Measurements from ENCODE around the gene SKI. TPM values are rescaled to one million over a fixed set of nuclear protein-coding genes. Genes with fewer than 3 reads are reported as not detected.
A peak's percentile ranks its signal among the peaks of the same experiment; 100 is the strongest.

The SKI gene
- total and polyA plus RNA-seq, 2 of the 8 experiments (the other 6 are each of a cell fraction or from before 2014, with no cell fraction given), result 8.3 to 87.6 TPM

DNA sequence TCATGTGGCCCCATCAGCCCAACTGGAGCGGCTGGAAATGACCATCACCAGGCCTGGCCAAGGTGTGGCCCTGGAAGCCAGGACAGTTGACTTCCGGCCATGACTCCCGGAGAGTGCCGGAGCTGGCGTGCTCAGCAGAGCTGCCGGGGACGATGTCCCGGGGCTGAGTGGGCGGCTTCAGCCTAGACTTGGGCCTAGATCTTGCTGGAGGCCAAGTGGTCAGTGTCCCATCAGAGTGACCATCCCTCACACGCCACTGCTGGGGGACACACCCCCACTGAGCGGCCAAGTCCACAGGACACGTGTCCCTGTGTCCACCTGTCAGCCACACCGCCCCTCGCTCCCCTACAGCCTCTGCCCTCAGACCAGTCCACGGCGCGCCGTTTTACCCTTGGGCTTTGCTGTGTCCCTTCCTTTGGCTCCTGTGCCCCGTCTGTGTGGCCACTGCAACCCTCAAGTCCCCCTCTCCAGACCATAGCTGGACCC is 37.6 kb upstream of the SKI start:
- H2AK5ac ChIP-seq (ENCODE audit: low read depth, low read length), result peak overlapping the region; percentile 75; the same call in 1 of the 2 replicates
- H2BK20ac ChIP-seq (ENCODE audit: low read length), result no peak overlapping the region
- DNase-seq (ENCODE audit: low read depth in 1 of 2, low spot score in 2 of 2) (no peak), FAIRE-seq (no peak)
- POLR2A ChIA-PET (ENCODE audit: partially characterized antibody), result interaction anchor here (0.9 to 2.3 kb wide), 4 partner anchors 9 to 191 kb away, joined by 3 to 7 read pairs (median 5); no protein-coding TSS in a partner anchor
- H3K4me2 ChIP-seq (ENCODE audit: insufficient read depth in 1 of 2, low read depth in 2 of 2, low read length in 2 of 2), result no peak overlapping the region; a peak in 1 of 4 replicates
- peaks cover 2% of the 10 kb centered on the region; the same call in 1 of the 2 replicates for H3K79me1 ChIP-seq (ENCODE audit: low read depth, low read length)
- H2AFZ ChIP-seq (ENCODE audit: low read length), result no peak overlapping the region
- peaks cover 4% of the 10 kb centered on the region; the same call in 1 of the 2 replicates for H3K23me2 ChIP-seq (ENCODE audit: low read depth, low read length)
- 98% methylated on average over 17 of the region's 19 CpGs; no CpG with 5 or more reads in 1 of the 2 experiments for WGBS, 2 experiments (ENCODE audit: extremely low coverage in 1 of 2, insufficient coverage in 1 of 2, insufficient read length in 1 of 2, insufficient replicate concordance in 2 of 2, low coverage in 1 of 2, low lambda C conversion rate in 2 of 2, missing lambda C conversion rate in 1 of 2)
- H3K4me1 ChIP-seq (replicated peaks in 1 of 4; ENCODE audit: control insufficient read depth in 3 of 4, insufficient read depth in 4 of 4, low read length in 3 of 4), result peaks cover 0 to 16% (median 7%) of the 10 kb centered on the region in 4 experiments; a peak in 6 of 7 replicates
- no peak overlapping the region for H2BK120ac ChIP-seq (replicated peaks; ENCODE audit: low read depth, low read length)
- no peak overlapping the region for H3K4me3 ChIP-seq (ENCODE audit: extremely low read depth in 1 of 4, insufficient read depth in 2 of 4, low read depth in 3 of 4, low read length in 4 of 4)
- H4K20me1 ChIP-seq (replicated peaks in 1 of 2; ENCODE audit: control insufficient read depth in 1 of 2, insufficient read depth in 2 of 2, low read length in 2 of 2), result peaks cover 4 to 15% of the 10 kb centered on the region in 2 experiments
- no peak overlapping the region for H4K91ac ChIP-seq (replicated peaks; ENCODE audit: insufficient read length, low read length)
- peak overlapping the region; percentile 73 for H4K8ac ChIP-seq (ENCODE audit: extremely low read depth, insufficient read depth, low read length)
- 0 out of 2 replicates have a peak overlapping the region, but pooled peaks have one; percentile 29 for H2BK15ac ChIP-seq (ENCODE audit: low read length)
- peak overlapping the region; percentile 84 for H3K4ac ChIP-seq (replicated peaks; ENCODE audit: insufficient read length, low read depth, low read length)
- H2BK5ac ChIP-seq (ENCODE audit: low read depth, low read length), result no peak overlapping the region
- H3K27me3 ChIP-seq (replicated peaks in 1 of 4; ENCODE audit: control insufficient read depth in 3 of 4, extremely low read depth in 1 of 4, insufficient read depth in 3 of 4, low read length in 3 of 4), result no peaks in the 10 kb centered on the region
- no peak overlapping the region for H2BK12ac ChIP-seq (ENCODE audit: low read depth, low read length)
- CTCF ChIA-PET (ENCODE audit: partially characterized antibody), result interaction anchor here (0.8 to 14.1 kb wide), 2 partner anchors 14 to 192 kb away, joined by 4 to 154 read pairs; no protein-coding TSS in a partner anchor
- no peak overlapping the region for H3K23ac ChIP-seq (ENCODE audit: insufficient read length)
- H3K56ac ChIP-seq (replicated peaks; ENCODE audit: insufficient read length, low read depth, low read length), result no peak overlapping the region
- H3K27ac ChIP-seq (ENCODE audit: low read depth, low read length), result no peak overlapping the region
- no peak overlapping the region for H3K14ac ChIP-seq (ENCODE audit: insufficient read length)
- no peak overlapping the region for H4K5ac ChIP-seq (ENCODE audit: insufficient read length, low read depth, low read length)
- no peak overlapping the region for H3K18ac ChIP-seq (ENCODE audit: extremely low read depth, low read length)
- no peak overlapping the region for H3K9ac ChIP-seq (replicated peaks in 1 of 4; ENCODE audit: extremely low read depth in 1 of 4, low read depth in 3 of 4, low read length in 3 of 4)
- H3K9me3 ChIP-seq (ENCODE audit: insufficient read depth in 2 of 2, low read depth in 1 of 2, low read length in 1 of 2), result no peaks in the 10 kb centered on the region
- peaks cover 0 to 4% (median 2%) of the 10 kb centered on the region in 4 experiments; a peak in 4 of 8 replicates for H3K36me3 ChIP-seq (ENCODE audit: control insufficient read depth in 2 of 4, insufficient read depth in 4 of 4, low read length in 3 of 4)
- H3K79me2 ChIP-seq (ENCODE audit: control insufficient read depth in 1 of 2, insufficient read depth in 2 of 2, low read length in 2 of 2), result peaks cover 0 to 26% of the 10 kb centered on the region in 2 experiments; a peak in 1 of 4 replicates
- TF ChIP-seq BACH1 (IDR thresholded peaks at IDR 0.05; ENCODE audit: low read length), result no peak
- TF ChIP-seq POLR2A (IDR thresholded peaks at IDR 0.05; ENCODE audit: control extremely low read depth in 1 of 2, low read depth in 2 of 2, low read length in 2 of 2), result 0 out of 3 replicates have a peak, but pooled peaks of 1 of the 2 experiments have one; percentile 26
- TF ChIP-seq USF2 (IDR thresholded peaks at IDR 0.05; ENCODE audit: low read length), result no peak

Data from H1 (cell line).